Measurements from ENCODE around the gene CBY3. TPM values are rescaled to one million over a fixed set of nuclear protein-coding genes. Genes with fewer than 3 reads are reported as not detected.

CBY3 gene
- polyA plus RNA-seq (2012; ENCODE audit: insufficient read length, low read depth), result not detected

- no peak for TF ChIP-seq FOXP2 (optimal IDR thresholded peaks at IDR 0.05; ENCODE audit: borderline replicate concordance, extremely low read depth, extremely low read length, insufficient read depth)
- no peak for TF ChIP-seq REST (IDR thresholded peaks at IDR 0.05; ENCODE audit: insufficient read depth in 1 of 2, low read depth in 2 of 2, low read length in 2 of 2)
- TF ChIP-seq TAF1 (IDR thresholded peaks at IDR 0.05; ENCODE audit: borderline replicate concordance, insufficient read depth, low read length), result no peak
- TF ChIP-seq SIN3A (IDR thresholded peaks at IDR 0.05; ENCODE audit: borderline replicate concordance, insufficient read depth, low read length), result no peak
Measured at GRCh38 chr5:179680780-179681401, at the start of gene CBY3. Gene CBY3 (minus strand): TSS chr5:179681034. CDS start chr5:179680918, 116 bp downstream.

DNA sequence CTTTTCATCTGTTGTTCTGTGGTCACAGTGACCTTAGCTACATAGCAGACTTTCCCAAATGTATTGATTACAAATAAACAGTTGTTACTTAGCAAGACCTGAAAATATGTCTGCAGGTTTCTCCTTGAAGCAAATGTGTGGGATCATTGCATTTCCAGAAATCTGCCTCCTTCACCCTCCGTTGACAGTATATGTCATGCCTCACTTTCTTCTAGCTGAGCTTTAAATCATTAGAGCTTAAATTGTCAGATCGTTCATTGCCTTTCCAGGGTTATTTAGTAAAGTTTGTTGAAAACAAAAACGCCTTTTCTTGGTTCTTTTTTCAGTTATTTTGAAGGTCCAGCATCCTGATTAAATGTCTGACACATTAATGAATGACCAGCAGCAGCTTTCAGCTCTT lies 49.5 kb upstream of the CBY3 start:
- TF ChIP-seq REST (IDR thresholded peaks at IDR 0.05; ENCODE audit: insufficient read depth in 1 of 2, low read depth in 2 of 2, low read length in 2 of 2) (no peak), SIN3A (IDR thresholded peaks at IDR 0.05; ENCODE audit: borderline replicate concordance, insufficient read depth, low read length) (no peak), FOXP2 (optimal IDR thresholded peaks at IDR 0.05; ENCODE audit: borderline replicate concordance, extremely low read depth, extremely low read length, insufficient read depth) (no peak), TAF1 (IDR thresholded peaks at IDR 0.05; ENCODE audit: borderline replicate concordance, insufficient read depth, low read length) (no peak), POLR2AphosphoS5 (IDR thresholded peaks at IDR 0.05; ENCODE audit: low read depth, low read length) (no peak)

DNA sequence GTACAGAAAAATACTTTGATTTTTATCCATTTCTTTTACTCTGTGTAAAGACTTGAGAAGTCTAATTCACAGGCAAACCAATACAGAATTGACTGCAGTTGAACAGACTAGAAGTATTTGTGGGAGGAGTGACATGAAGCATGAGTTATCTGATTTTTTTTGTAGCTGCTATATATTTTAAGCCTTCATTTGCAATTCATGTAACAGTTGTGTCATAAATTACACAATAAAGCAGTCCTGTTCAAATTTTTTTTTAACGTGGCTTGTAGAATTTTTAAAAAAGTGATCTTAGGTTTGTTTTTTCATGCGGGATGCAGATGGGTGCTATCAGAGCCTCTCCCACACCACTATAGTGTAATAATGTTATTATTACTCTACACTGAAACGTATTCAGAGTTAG lies 48.9 kb upstream of the CBY3 start:
- TF ChIP-seq SIN3A (IDR thresholded peaks at IDR 0.05; ENCODE audit: borderline replicate concordance, insufficient read depth, low read length), result no peak
- no peak for TF ChIP-seq POLR2AphosphoS5 (IDR thresholded peaks at IDR 0.05; ENCODE audit: low read depth, low read length)
- TF ChIP-seq TAF1 (IDR thresholded peaks at IDR 0.05; ENCODE audit: borderline replicate concordance, insufficient read depth, low read length), result no peak
- no peak for TF ChIP-seq FOXP2 (optimal IDR thresholded peaks at IDR 0.05; ENCODE audit: borderline replicate concordance, extremely low read depth, extremely low read length, insufficient read depth)
- TF ChIP-seq REST (IDR thresholded peaks at IDR 0.05; ENCODE audit: insufficient read depth in 1 of 2, low read depth in 2 of 2, low read length in 2 of 2), result no peak

DNA sequence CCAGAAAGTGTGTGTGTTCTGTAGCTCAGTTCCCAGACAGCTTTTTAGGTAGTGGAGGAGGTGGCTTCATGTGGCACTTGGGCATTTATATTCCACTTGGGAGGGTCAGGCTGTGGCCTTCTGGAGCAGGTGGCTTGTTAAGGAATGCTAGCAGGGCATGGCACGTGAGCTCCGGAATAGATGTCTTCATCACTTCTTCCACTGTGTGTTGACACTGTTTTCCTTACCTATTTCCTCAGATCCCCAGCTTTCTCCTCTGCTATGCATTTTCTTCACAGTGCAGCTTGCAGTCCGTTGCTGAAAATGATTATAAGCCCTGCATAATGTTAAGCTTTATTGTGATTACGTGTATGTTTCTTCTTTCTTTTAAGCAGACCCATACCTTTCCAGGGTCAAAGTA lies 48.5 kb upstream of the CBY3 start:
- TF ChIP-seq TAF1 (IDR thresholded peaks at IDR 0.05; ENCODE audit: borderline replicate concordance, insufficient read depth, low read length) (no peak), SIN3A (IDR thresholded peaks at IDR 0.05; ENCODE audit: borderline replicate concordance, insufficient read depth, low read length) (no peak), FOXP2 (optimal IDR thresholded peaks at IDR 0.05; ENCODE audit: borderline replicate concordance, extremely low read depth, extremely low read length, insufficient read depth) (no peak), POLR2AphosphoS5 (IDR thresholded peaks at IDR 0.05; ENCODE audit: low read depth, low read length) (no peak), REST (IDR thresholded peaks at IDR 0.05; ENCODE audit: insufficient read depth in 1 of 2, low read depth in 2 of 2, low read length in 2 of 2) (no peak)
